IPS-15b (cell line): ENCODE results near the gene NACC2.
A peak's percentile ranks its signal among the peaks of the same experiment; 100 is the strongest.

Source experiments
- H3K27me3 ChIP-seq: one replicate; pipeline ENCODE4 v1.6.1; 2013; ENCODE audit warnings: low read length; ENCODE audit not compliant: control insufficient read depth, insufficient read depth
- H3K36me3 ChIP-seq: one replicate; pipeline ENCODE4 v1.6.1; 2013; ENCODE audit warnings: low read length; ENCODE audit not compliant: control insufficient read depth, insufficient read depth
- H3K4me1 ChIP-seq: one replicate; pipeline ENCODE4 v1.6.1; 2013; ENCODE audit warnings: mild to moderate bottlenecking, low read length; ENCODE audit not compliant: control insufficient read depth, insufficient read depth
- H3K4me3 ChIP-seq: one replicate; pipeline ENCODE4 v1.5.1; 2013; ENCODE audit warnings: low read depth, low read length
- H3K9ac ChIP-seq: one replicate; pipeline ENCODE4 v1.6.1; 2013; ENCODE audit warnings: low read depth, mild to moderate bottlenecking, low read length
- H3K9me3 ChIP-seq: one replicate; pipeline ENCODE4 v1.6.1; 2013; ENCODE audit warnings: mild to moderate bottlenecking, low read length; ENCODE audit not compliant: control insufficient read depth, insufficient read depth

Gene NACC2

DNA sequence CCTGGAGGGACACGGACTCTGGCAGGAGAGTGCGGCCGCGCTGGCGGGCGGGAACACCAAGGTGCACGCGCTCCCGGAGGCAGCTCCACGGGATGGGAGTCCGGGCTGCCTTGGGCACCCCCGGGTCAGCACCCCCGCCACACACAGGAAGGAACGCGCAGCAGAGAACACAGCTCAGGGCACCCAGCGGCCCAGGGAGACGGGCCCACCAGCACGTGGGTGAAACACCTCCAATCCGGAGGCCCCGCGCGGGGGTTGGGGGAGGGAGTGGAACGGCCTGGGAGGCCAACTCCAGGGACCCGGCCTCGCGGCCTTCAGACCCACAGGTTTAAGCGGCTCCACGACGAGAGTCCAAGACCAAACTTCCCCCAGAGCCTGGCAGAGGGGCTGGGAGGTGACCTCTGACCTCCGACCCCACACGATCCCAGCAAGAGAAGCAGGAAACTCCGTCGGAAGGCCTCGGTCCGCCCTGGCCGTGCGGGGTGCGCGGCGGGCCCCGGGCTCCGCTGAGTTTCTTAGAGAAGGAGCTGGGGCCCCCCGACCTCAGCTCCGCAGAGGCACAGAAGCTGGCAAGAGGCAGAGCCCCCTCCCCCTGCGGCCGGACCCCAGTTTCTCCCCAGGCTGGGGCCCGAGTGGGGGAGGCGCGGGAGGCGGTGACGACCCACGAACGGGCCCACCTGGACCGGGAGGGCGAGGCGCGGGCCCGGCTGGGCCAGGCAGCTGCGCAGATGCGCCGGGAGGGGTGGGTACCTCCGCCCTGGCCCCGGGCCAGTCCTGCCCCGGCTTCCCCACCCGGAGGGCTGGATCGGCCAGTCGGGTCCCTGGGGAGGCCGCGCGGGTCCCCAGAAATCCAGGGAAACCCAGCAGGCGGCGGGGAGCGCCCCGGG is 851 bp downstream of the NACC2 start:
- Histone ChIP-seq H3K36me3 (no peaks in the 10 kb centered on the region), H3K9me3 (no peaks in the 10 kb centered on the region), H3K9ac (peak overlapping the region; percentile 60), H3K4me1 (no peaks in the 10 kb centered on the region), H3K27me3 (peaks cover 18% of the 10 kb centered on the region), H3K4me3 (peak overlapping the region; percentile 46)

GRCh38 chr9:136093346-136093986 is 1.6 kb downstream of the NACC2 start:
- no peaks in the 10 kb centered on the region for H3K36me3 ChIP-seq
- H3K4me1 ChIP-seq: no peaks in the 10 kb centered on the region
- no peaks in the 10 kb centered on the region for H3K9me3 ChIP-seq
- H3K9ac ChIP-seq: peak overlapping the region; percentile 60
- peaks cover 18% of the 10 kb centered on the region for H3K27me3 ChIP-seq
- peak overlapping the region; percentile 46 for H3K4me3 ChIP-seq

DNA sequence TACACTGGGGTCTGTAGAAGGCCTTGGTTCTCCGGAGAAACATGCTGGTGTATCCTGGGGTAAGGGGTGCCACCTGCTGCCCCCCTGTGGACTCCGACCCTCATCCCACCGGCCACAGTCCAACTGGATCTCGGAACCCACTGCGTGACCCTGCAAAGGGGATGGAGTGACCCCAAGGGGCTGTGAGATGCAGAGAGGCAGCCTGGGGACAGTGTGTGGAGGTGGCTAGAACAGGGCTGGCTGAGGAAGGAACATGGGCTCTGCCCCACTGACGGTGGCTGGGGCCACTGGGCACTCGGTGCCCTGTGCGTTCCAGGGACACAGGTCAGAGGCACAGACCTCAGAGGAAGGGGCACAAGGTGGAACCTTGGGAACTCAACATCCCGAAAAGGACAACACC is 2.3 kb downstream of the NACC2 start:
- Histone ChIP-seq H3K4me3 (no peak overlapping the region), H3K9me3 (no peaks in the 10 kb centered on the region), H3K4me1 (no peaks in the 10 kb centered on the region), H3K36me3 (no peaks in the 10 kb centered on the region), H3K27me3 (peaks cover 18% of the 10 kb centered on the region), H3K9ac (no peak overlapping the region)

GRCh38 chr9:136092353-136092650 is 2.8 kb downstream of the NACC2 start:
- no peak overlapping the region for H3K4me3 ChIP-seq
- H3K36me3 ChIP-seq: no peaks in the 10 kb centered on the region
- no peaks in the 10 kb centered on the region for H3K4me1 ChIP-seq
- no peak overlapping the region for H3K9ac ChIP-seq
- H3K9me3 ChIP-seq: no peaks in the 10 kb centered on the region
- H3K27me3 ChIP-seq: peaks cover 18% of the 10 kb centered on the region

DNA sequence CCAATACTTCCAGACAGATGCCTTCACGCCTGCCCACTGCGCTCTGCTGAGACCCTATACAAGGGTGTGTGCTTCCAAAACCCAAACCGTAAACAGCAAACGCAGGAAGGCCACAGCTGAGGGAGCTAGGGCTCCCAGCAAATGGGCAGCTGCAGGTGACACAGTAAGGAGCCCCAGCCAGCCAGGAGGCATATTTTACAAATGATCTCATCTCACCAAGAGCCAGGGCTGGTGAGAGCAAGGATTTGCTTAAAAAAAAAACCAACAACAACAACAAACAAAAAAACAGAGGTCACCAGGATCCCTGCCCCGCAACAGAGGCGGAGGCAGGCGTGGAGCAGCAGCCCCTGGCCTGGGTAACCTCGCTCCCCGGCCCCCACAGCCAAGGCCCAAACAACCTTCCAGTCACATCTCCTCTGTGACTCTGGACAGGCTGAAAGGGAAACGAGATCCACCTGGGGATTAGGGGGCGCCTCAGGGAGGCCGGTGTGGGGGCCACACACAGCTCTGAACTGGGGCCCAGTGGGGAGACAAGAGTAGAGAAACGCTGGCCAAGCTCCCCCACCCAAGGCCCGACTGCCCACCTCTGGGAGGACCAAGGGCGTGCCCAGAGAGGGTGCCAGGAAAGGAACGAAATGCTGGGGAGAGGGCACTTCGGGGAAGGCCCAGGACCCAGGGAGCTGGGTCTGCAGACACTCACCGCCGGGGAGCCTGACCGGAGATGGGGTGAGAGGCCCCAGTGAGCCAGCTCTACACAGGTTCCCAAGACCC is 3.3 kb downstream of the NACC2 start:
- Histone ChIP-seq H3K4me3 (no peak overlapping the region), H3K9ac (peak overlapping the region; percentile 54), H3K9me3 (no peaks in the 10 kb centered on the region), H3K36me3 (no peaks in the 10 kb centered on the region), H3K4me1 (no peaks in the 10 kb centered on the region), H3K27me3 (peaks cover 16% of the 10 kb centered on the region)

GRCh38 chr9:136090768-136091581 is 4.1 kb downstream of the NACC2 start:
- Histone ChIP-seq H3K9ac (peak overlapping the region; percentile 54), H3K4me1 (no peaks in the 10 kb centered on the region), H3K4me3 (no peak overlapping the region), H3K27me3 (peaks cover 10% of the 10 kb centered on the region), H3K9me3 (no peaks in the 10 kb centered on the region), H3K36me3 (no peaks in the 10 kb centered on the region)

- H3K4me1 ChIP-seq: no peaks in the 10 kb centered on the region
These were observed 4.9 kb downstream of the NACC2 start for GRCh38 chr9:136090056-136090735.

GRCh38 chr9:136089697-136090045 is 5.4 kb downstream of the NACC2 start:
- Histone ChIP-seq H3K4me3 (no peak overlapping the region), H3K4me1 (no peaks in the 10 kb centered on the region), H3K9ac (no peak overlapping the region), H3K9me3 (no peaks in the 10 kb centered on the region), H3K27me3 (peaks cover 8% of the 10 kb centered on the region), H3K36me3 (no peaks in the 10 kb centered on the region)

More at GRCh38 chr9:136090056-136090735, 4.9 kb downstream of the NACC2 start:
- Histone ChIP-seq H3K4me3 (no peak overlapping the region), H3K27me3 (peaks cover 8% of the 10 kb centered on the region), H3K9me3 (no peaks in the 10 kb centered on the region), H3K9ac (no peak overlapping the region), H3K36me3 (no peaks in the 10 kb centered on the region)

- H3K4me1 ChIP-seq: no peaks in the 10 kb centered on the region
- H3K9ac ChIP-seq: no peak overlapping the region
- H3K9me3 ChIP-seq: no peaks in the 10 kb centered on the region
- H3K4me3 ChIP-seq: no peak overlapping the region
- H3K27me3 ChIP-seq: peaks cover 8% of the 10 kb centered on the region
- no peaks in the 10 kb centered on the region for H3K36me3 ChIP-seq
These were observed 6.0 kb downstream of the NACC2 start for GRCh38 chr9:136088939-136089696.

GRCh38 chr9:136088481-136088938 is 6.6 kb downstream of the NACC2 start:
- Histone ChIP-seq H3K9me3 (no peaks in the 10 kb centered on the region), H3K4me3 (no peak overlapping the region), H3K27me3 (peaks cover 4% of the 10 kb centered on the region), H3K4me1 (no peaks in the 10 kb centered on the region), H3K36me3 (no peaks in the 10 kb centered on the region), H3K9ac (no peak overlapping the region)
